Inferior parietal cortex (tissue), 1 donor: ENCODE measurements around the gene NHEJ1.
A peak's percentile ranks its signal among the peaks of the same experiment; 100 is the strongest.

Experiments used
- DNase-seq: peaks from one replicate; pipeline ENCODE4 v3.0.0-alpha.2; 2016; ENCODE audit errors: extremely low spot score

NHEJ1 gene

GRCh38 chr2:219029829-219030165 is 130.8 kb downstream of the NHEJ1 start:
- DNase-seq = peak; percentile 90

DNA sequence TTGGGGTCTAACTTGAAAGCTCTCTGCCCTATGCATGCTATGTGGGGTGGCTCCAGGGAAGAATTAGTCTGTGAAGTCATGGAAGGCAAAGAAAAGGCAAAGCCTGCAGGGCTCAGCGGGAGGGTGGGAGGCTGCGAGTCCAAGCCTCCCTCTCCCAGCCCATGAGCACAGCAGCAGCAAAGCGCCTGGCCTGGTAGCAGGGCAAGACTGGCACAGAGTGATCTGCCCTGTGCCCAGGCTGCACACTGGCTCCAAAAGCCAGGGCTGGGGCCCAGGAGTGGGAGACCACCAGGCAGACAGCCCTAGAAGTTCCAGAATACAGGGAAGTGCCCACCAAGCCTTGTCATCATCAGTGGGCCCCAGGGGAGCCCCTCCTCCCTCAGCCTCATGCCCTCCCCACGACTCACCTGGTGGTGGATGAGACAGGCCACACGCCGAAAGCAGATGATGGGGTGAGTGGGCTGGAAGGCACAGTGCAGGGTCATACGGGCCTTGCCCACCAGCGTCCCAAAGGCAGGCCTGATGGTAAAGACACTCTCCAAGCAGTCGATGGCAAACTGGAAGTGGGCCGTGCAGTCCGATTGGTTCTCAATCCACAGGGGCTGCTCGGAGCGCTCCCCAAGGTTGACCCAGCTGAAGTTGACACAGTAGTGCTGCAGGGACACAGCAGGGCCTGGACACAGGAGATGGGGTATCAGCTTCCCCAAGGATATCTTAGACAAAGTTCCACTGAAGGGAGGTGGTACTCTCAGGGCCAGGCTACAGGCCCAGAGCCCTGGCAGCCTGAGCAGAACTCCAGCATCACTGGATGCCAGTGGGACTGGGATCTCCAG is 131.4 kb downstream of the NHEJ1 start:
- DNase-seq = no peak

- no peak for DNase-seq
Measured at GRCh38 chr2:219028141-219028540, 132.5 kb downstream of the NHEJ1 start.

- DNase-seq = no peak
Measured at GRCh38 chr2:219027511-219028055, 133.0 kb downstream of the NHEJ1 start.

DNA sequence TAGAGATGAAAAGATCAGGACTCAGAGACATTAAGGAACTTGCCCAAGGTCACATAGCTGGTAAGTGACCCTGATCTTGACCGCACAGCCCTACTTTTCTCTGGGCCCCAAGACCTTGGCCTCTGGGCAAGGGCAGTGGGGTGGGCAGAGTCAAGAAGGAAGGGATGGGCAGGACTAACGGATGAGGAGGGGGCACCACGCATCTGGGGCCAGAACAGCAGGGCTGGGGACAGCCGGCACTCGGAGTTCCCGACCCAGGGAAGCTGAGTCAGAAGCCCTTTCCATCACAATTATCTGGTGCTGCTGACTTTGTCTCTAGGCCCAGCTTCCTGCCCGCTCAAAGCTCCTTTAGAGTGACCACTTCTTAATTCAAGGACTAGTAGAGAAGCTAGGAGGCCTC is 133.7 kb downstream of the NHEJ1 start:
- no peak for DNase-seq

DNA sequence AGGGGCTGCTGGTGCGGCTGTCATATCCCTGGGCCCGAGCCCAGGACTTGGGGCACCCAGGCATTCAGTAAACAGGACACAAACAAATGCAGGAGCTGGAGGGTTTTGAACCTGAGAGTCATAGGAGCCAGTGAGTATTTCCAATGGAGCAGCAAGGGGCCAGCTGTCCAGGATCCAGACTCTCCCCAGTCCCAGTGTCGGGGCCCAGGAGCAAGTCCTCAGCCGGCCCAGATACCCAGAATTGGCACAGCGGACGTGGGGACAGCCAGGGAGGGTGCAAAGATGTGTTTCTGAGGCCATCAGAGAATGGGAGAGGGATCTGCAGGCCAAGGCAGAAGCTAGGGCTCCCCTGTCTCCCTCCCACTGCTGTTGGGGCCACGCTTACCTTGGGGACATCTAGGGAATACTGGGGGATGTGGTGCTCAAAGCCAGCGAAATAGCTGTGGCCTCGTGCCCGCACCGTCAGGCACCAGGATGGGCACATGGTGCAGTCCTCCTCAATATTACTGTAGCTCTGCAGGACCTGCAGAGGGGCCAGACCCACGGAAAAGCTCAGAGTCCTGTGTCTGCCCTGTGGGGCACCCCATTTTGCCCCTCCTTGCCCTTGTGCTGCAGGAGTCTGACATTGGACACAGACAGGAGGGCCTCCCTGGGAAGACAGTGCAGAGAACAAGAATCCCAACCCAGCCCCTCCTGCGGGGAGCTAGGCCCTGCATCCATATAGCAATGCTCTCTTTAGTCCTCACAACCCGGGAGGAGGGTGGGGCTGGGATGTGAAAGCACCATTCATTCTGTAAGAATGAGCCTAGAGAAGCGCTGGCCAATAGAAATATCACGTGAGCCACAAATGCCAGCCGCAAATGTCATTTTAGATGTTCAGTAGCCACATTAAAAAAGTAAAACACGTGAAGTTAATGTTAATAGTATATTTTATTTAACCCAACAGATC is 134.7 kb downstream of the NHEJ1 start:
- peak; percentile 76 for DNase-seq
